DMS79 treated with DMSO at 0.1 percent for 48 hours (cell line): ENCODE measurements around the gene HEYL.

Source experiments
- DNase-seq: peaks from one replicate; lab custom pipeline; 2025; lab: John Stamatoyannopoulos, UW

The HEYL gene

GRCh38 chr1:39666772-39667171 lies 27.3 kb upstream of the HEYL start:
- no peak for DNase-seq

GRCh38 chr1:39663559-39663958 lies 24.1 kb upstream of the HEYL start:
- no peak for DNase-seq

GRCh38 chr1:39662861-39663260 lies 23.4 kb upstream of the HEYL start:
- no peak for DNase-seq

- DNase-seq = no peak
Observed at GRCh38 chr1:39659538-39659937, 20.1 kb upstream of the HEYL start.

- DNase-seq = no peak
Observed at GRCh38 chr1:39659110-39659509, 19.7 kb upstream of the HEYL start.

- DNase-seq = peak; percentile 14
Observed at GRCh38 chr1:39657923-39658485, 18.6 kb upstream of the HEYL start.

GRCh38 chr1:39657402-39657801 lies 18.0 kb upstream of the HEYL start:
- no peak for DNase-seq

- no peak for DNase-seq
Observed at GRCh38 chr1:39656391-39656790, 16.9 kb upstream of the HEYL start.

- DNase-seq = no peak
Observed at GRCh38 chr1:39655578-39656268, 16.3 kb upstream of the HEYL start.

GRCh38 chr1:39654291-39654690 lies 14.8 kb upstream of the HEYL start:
- no peak for DNase-seq

GRCh38 chr1:39653546-39654031 lies 14.1 kb upstream of the HEYL start:
- peak; percentile 80 for DNase-seq

- no peak for DNase-seq
Observed at GRCh38 chr1:39652554-39652953, 13.1 kb upstream of the HEYL start.

- DNase-seq = no peak
Observed at GRCh38 chr1:39652105-39652504, 12.7 kb upstream of the HEYL start.

- DNase-seq = peak; percentile 22
Observed at GRCh38 chr1:39650431-39650830, 11.0 kb upstream of the HEYL start.

- DNase-seq = no peak
Observed at GRCh38 chr1:39649636-39650185, 10.3 kb upstream of the HEYL start.

- DNase-seq = no peak
Observed at GRCh38 chr1:39648496-39648895, 9.1 kb upstream of the HEYL start.

- no peak for DNase-seq
Observed at GRCh38 chr1:39647247-39647646, 7.8 kb upstream of the HEYL start.

GRCh38 chr1:39646232-39647081 lies 7.0 kb upstream of the HEYL start:
- no peak for DNase-seq

GRCh38 chr1:39645411-39646043 lies 6.1 kb upstream of the HEYL start:
- peak; percentile 47 for DNase-seq

- DNase-seq = no peak
Observed at GRCh38 chr1:39643705-39644104, 4.3 kb upstream of the HEYL start.

- DNase-seq = no peak
Observed at GRCh38 chr1:39642796-39643195, 3.4 kb upstream of the HEYL start.

- DNase-seq = no peak
Observed at GRCh38 chr1:39640861-39641260, 1.4 kb upstream of the HEYL start.
